Keratinocyte (primary cell): ENCODE data around the gene ABCC8. TPM values are rescaled to one million over a fixed set of nuclear protein-coding genes. Genes with fewer than 3 reads are reported as not detected.

ENCODE experiments used
- DNase-seq: peaks from one replicate; pipeline ENCODE4 v3.0.0-alpha.2; 2011; ENCODE audit warnings: low read depth, missing footprints, low spot score
- FAIRE-seq: peaks from 2 replicates; lab custom pipeline; 2011; peaks lifted over from hg19 to GRCh38; lab: Jason Lieb, UNC
- H2AFZ ChIP-seq: 2 replicates; pipeline ENCODE4 v1.6.0; 2012; ENCODE audit warnings: low read length, control low read depth, inconsistent platforms; ENCODE audit not compliant: control insufficient read depth
- H3K27ac ChIP-seq: 2 replicates; pipeline ENCODE4 v1.5.1; 2011; ENCODE audit warnings: low read length; ENCODE audit not compliant: control insufficient read depth, insufficient read depth
- H3K27me3 ChIP-seq: 3 replicates; pipeline ENCODE4 v1.6.0; 2011; ENCODE audit warnings: low read length; ENCODE audit not compliant: control insufficient read depth, insufficient read depth; ENCODE audit errors: extremely low read depth
- H3K36me3 ChIP-seq, 2 experiments: 2 replicates in 1 of 2; 3 replicates in 1 of 2; pipeline ENCODE4 v1.5.1; 2011; ENCODE audit warnings: low read length in 2 of 2, mild to moderate bottlenecking in 1 of 2; ENCODE audit not compliant: control insufficient read depth in 2 of 2, insufficient read depth in 2 of 2; ENCODE audit errors: extremely low read depth in 1 of 2
- H3K4me1 ChIP-seq: 3 replicates; pipeline ENCODE4 v1.5.1; 2011; ENCODE audit warnings: low read length; ENCODE audit not compliant: control insufficient read depth, insufficient read depth; ENCODE audit errors: extremely low read depth
- H3K4me2 ChIP-seq: 3 replicates; pipeline ENCODE4 v1.6.0; 2011; ENCODE audit warnings: low read depth, low read length; ENCODE audit not compliant: control insufficient read depth, insufficient read depth; ENCODE audit errors: extremely low read depth
- H3K4me3 ChIP-seq, 3 experiments: fragments of 200-600 bp in 1 of 3; sonication (generic) in 1 of 3; 2 replicates in 2 of 3; 3 replicates in 1 of 3; pipeline ENCODE4 v1.5.1; 2011 to 2016; ENCODE audit warnings: low read length in 3 of 3, mild to moderate bottlenecking in 3 of 3, control low read depth in 2 of 3, inconsistent platforms in 1 of 3, low read depth in 1 of 3, mixed read lengths in 1 of 3, mixed run types in 1 of 3, moderate library complexity in 1 of 3; ENCODE audit not compliant: control insufficient read depth in 2 of 3, insufficient read depth in 2 of 3; ENCODE audit errors: extremely low read depth in 1 of 3
- H3K79me2 ChIP-seq: 2 replicates; pipeline ENCODE4 v1.6.0; 2012; ENCODE audit warnings: low read length; ENCODE audit not compliant: control insufficient read depth, insufficient read depth
- H3K9ac ChIP-seq: 3 replicates; pipeline ENCODE4 v1.6.0; 2011; ENCODE audit warnings: low read length; ENCODE audit not compliant: control insufficient read depth, insufficient read depth; ENCODE audit errors: extremely low read depth
- H3K9me1 ChIP-seq: 3 replicates; pipeline ENCODE4 v1.6.0; 2011; ENCODE audit warnings: low read length; ENCODE audit not compliant: control insufficient read depth, insufficient read depth; ENCODE audit errors: extremely low read depth
- H3K9me3 ChIP-seq: 2 replicates; pipeline ENCODE4 v1.5.1; 2012; ENCODE audit warnings: low read depth, low read length; ENCODE audit not compliant: control insufficient read depth
- H4K20me1 ChIP-seq: 3 replicates; pipeline ENCODE4 v1.6.0; 2011; ENCODE audit warnings: low read length; ENCODE audit not compliant: control insufficient read depth, insufficient read depth; ENCODE audit errors: extremely low read depth
- CTCF ChIP-seq, 3 experiments: IDR thresholded peaks in 1 of 3; conservative IDR thresholded peaks in 1 of 3; optimal IDR thresholded peaks in 1 of 3; 2 replicates in 2 of 3; 3 replicates in 1 of 3; pipeline versions ENCODE3 to v1.5.1; 2011; ENCODE audit warnings: low read length in 3 of 3, mild to moderate bottlenecking in 3 of 3, moderate library complexity in 2 of 3, control low read depth in 1 of 3, inconsistent platforms in 1 of 3; ENCODE audit not compliant: insufficient read depth in 2 of 3; ENCODE audit errors: extremely low read depth in 1 of 3
- EZH2 ChIP-seq: IDR thresholded peaks from one replicate; pipeline ENCODE4 v1.6.1; 2012; ENCODE audit warnings: inconsistent platforms, mild to moderate bottlenecking, low read length, moderate library complexity
- dilution Hi-C: fragments of 300-500 bp; cut with MboI; formaldehyde crosslinking; loops from one replicate; pipeline ENCODE4 v1.7.0; 2020; ENCODE audit warnings: low sequenced_read_pairs; ENCODE audit not compliant: extremely low pct_ligation_motif_present
- polyA plus RNA-seq, 5 experiments: library from polyadenylated mRNA; depleted of rRNA in 3 of 5; stranded (reverse) in 3 of 5; stranded (forward) in 1 of 5; unstranded in 1 of 5; fragments of >200 nt; gene quantifications; 1 replicate in 1 of 5; 2 replicates in 3 of 5; 3 replicates in 1 of 5; pipeline versions ENCODE4 v1.2.1 to v1.2.3, GENCODE V29; 2011 to 2012; ENCODE audit warnings: missing spikeins in 2 of 5, low read depth in 1 of 5, low replicate concordance in 1 of 5

ABCC8 gene
- polyA plus RNA-seq, 1 donor (not counting 4 experiments of a cell fraction or from before 2014, with no cell fraction given): not detected

- peaks cover 4% of the 10 kb centered on the region for H3K9me3 ChIP-seq
- no peak overlapping the region for H3K4me3 ChIP-seq
- H3K4me1 ChIP-seq: peaks cover 10% of the 10 kb centered on the region
- no peaks in the 10 kb centered on the region for H3K9me1 ChIP-seq
- no peak for FAIRE-seq
- no peak for DNase-seq
- no peaks in the 10 kb centered on the region for H3K79me2 ChIP-seq
- no peak overlapping the region for H3K27ac ChIP-seq
- no peaks in the 10 kb centered on the region for H3K36me3 ChIP-seq
- no peak overlapping the region for H2AFZ ChIP-seq
- no peak overlapping the region for H3K4me2 ChIP-seq
- no peak overlapping the region for H3K9ac ChIP-seq
- dilution Hi-C loops: no loop called here
- H4K20me1 ChIP-seq: no peaks in the 10 kb centered on the region
- TF ChIP-seq EZH2 (no peak), CTCF (optimal IDR thresholded peaks at IDR 0.05 in 1 of 3, IDR thresholded peaks at IDR 0.05 in 1 of 3, conservative IDR thresholded peaks at IDR 0.05 in 1 of 3; ENCODE audit: extremely low read depth in 1 of 3, insufficient read depth in 2 of 3, low read length in 3 of 3) (no peak)
- peaks cover 6% of the 10 kb centered on the region for H3K27me3 ChIP-seq
Measured at GRCh38 chr11:17383461-17383860, 93.2 kb downstream of the ABCC8 start.

GRCh38 chr11:17382046-17382728, 94.5 kb downstream of the ABCC8 start:
- peaks cover 12% of the 10 kb centered on the region for H3K4me1 ChIP-seq
- no peak for TF ChIP-seq EZH2
- TF ChIP-seq CTCF (optimal IDR thresholded peaks at IDR 0.05 in 1 of 3, IDR thresholded peaks at IDR 0.05 in 1 of 3, conservative IDR thresholded peaks at IDR 0.05 in 1 of 3; ENCODE audit: extremely low read depth in 1 of 3, insufficient read depth in 2 of 3, low read length in 3 of 3): no peak
- H3K4me3 ChIP-seq: no peak overlapping the region
- H3K36me3 ChIP-seq: no peaks in the 10 kb centered on the region
- H2AFZ ChIP-seq: no peak overlapping the region
- peaks cover 10% of the 10 kb centered on the region for H3K9me3 ChIP-seq
- H3K27me3 ChIP-seq: no peaks in the 10 kb centered on the region
- dilution Hi-C loops: no loop called here
- no peak overlapping the region for H3K27ac ChIP-seq
- no peak overlapping the region for H3K9ac ChIP-seq
- no peak overlapping the region for H3K4me2 ChIP-seq
- H3K79me2 ChIP-seq: no peaks in the 10 kb centered on the region
- DNase-seq: no peak
- no peaks in the 10 kb centered on the region for H4K20me1 ChIP-seq
- no peaks in the 10 kb centered on the region for H3K9me1 ChIP-seq
- FAIRE-seq: no peak
